Suprapubic skin (tissue), 4 donors: ENCODE data around the gene AFF1.

Experiments used
- CTCF ChIP-seq, 2 donors: fragments of 200-600 bp in 1 of 2; fragments of 450-650 bp in 1 of 2; sonication (generic) in 1 of 2; IDR thresholded peaks; one replicate each; pipeline ENCODE4 v1.5.1; 2016 to 2019; ENCODE audit warnings: antibody characterized with exemption in 2 of 2, mild to moderate bottlenecking in 1 of 2, moderate library complexity in 1 of 2
- POLR2A ChIP-seq, 2 donors: fragments of 450-650 bp; IDR thresholded peaks; one replicate each; pipeline ENCODE4 v1.6.1; 2017; ENCODE audit warnings: antibody characterized with exemption in 2 of 2, mild to moderate bottlenecking in 2 of 2, moderate library complexity in 2 of 2
- POLR2AphosphoS5 ChIP-seq, 3 donors: sonication (generic); formaldehyde crosslinking; IDR thresholded peaks; one replicate each; pipeline ENCODE4 v1.6.1; 2017; ENCODE audit warnings: antibody characterized with exemption in 3 of 3

- TF ChIP-seq CTCF (IDR thresholded peaks at IDR 0.05) = no peak
- no peak for TF ChIP-seq POLR2A (IDR thresholded peaks at IDR 0.05)
- TF ChIP-seq POLR2AphosphoS5 (IDR thresholded peaks at IDR 0.05) = no peak
Measured at GRCh38 chr4:87055311-87055710, 120.5 kb downstream of the AFF1 start.
